HepG2 (cell line): ENCODE results near the gene IRF2. TPM values are rescaled to one million over a fixed set of nuclear protein-coding genes. Genes with fewer than 3 reads are reported as not detected.

Experiments used
- ATAC-seq: fragments of 200-7000 bp; cut with Tn5 transposase; 3 replicates; pipeline ENCODE4 v1.9.1; 2020; ENCODE audit warnings: mild to moderate bottlenecking, moderate library complexity
- BruUV-seq: library from RNA; stranded (reverse); fragments of 400-500 nt; replicated peaks from 2 replicates; lab custom pipeline; 2021; lab: Mats Ljungman, UMichigan
- CTCF ChIA-PET: fragments of 300-600 bp; formaldehyde crosslinking; extraction: SDS; loops from one replicate; lab custom pipeline; 2021; ENCODE audit warnings: low total read pairs, inconsistent platforms, low intra/inter-chr PET ratio; lab: Yijun Ruan, JAX
- POLR2A ChIA-PET: fragments of 350-600 bp; sonication (Branson Sonifier 250); formaldehyde crosslinking; loops from one replicate; lab custom pipeline; 2020; ENCODE audit warnings: antibody characterized with exemption, inconsistent platforms; lab: Yijun Ruan, JAX
- DNase-seq: peaks from one replicate; pipeline ENCODE4 v3.0.0-alpha.2; 2015; ENCODE audit warnings: low spot score
- FAIRE-seq: peaks from 3 replicates; lab custom pipeline; 2011; peaks lifted over from hg19 to GRCh38; lab: Jason Lieb, UNC
- H2AFZ ChIP-seq: one replicate; pipeline ENCODE4 v1.6.1; 2011; ENCODE audit warnings: low read length, inconsistent platforms
- H3K27ac ChIP-seq: fragments of 300-600 bp; 3 replicates; pipeline ENCODE4 v1.8.0; 2011; ENCODE audit warnings: mixed run types, mild to moderate bottlenecking, mixed read lengths, low read length, inconsistent platforms; ENCODE audit not compliant: insufficient read depth; ENCODE audit errors: extremely low read length
- H3K27me3 ChIP-seq, 2 experiments: fragments of 200-600 bp in 1 of 2; 2 replicates in 1 of 2; 3 replicates in 1 of 2; pipeline versions ENCODE4 v1.6.0 to v1.8.0; 2011; ENCODE audit warnings: low read length in 2 of 2, mild to moderate bottlenecking in 2 of 2, moderate library complexity in 2 of 2, inconsistent platforms in 1 of 2; ENCODE audit not compliant: insufficient read depth in 2 of 2, control insufficient read depth in 1 of 2
- H3K36me3 ChIP-seq, 2 experiments: fragments of 200-600 bp in 1 of 2; replicated peaks in 1 of 2; 2 replicates in 1 of 2; 3 replicates in 1 of 2; pipeline versions ENCODE4 v1.5.1 to v1.8.0; 2011; ENCODE audit warnings: low read length in 2 of 2, inconsistent platforms in 1 of 2; ENCODE audit not compliant: insufficient read depth in 2 of 2, control insufficient read depth in 1 of 2
- H3K4me1 ChIP-seq: 2 replicates; pipeline ENCODE4 v1.5.1; 2012; ENCODE audit warnings: low read length, inconsistent platforms; ENCODE audit not compliant: insufficient read depth
- H3K4me2 ChIP-seq: 2 replicates; pipeline ENCODE4 v1.6.0; 2011; ENCODE audit warnings: low read depth, low read length, inconsistent platforms
- H3K4me3 ChIP-seq, 3 experiments: fragments of 200-600 bp in 1 of 3; sonication (generic), shearing (Covaris generic) in 1 of 3; replicated peaks in 1 of 3; 2 replicates each; pipeline ENCODE4 v1.5.1; 2011 to 2016; ENCODE audit warnings: low read length in 3 of 3, inconsistent platforms in 2 of 3, low read depth in 2 of 3, mild to moderate bottlenecking in 2 of 3, control low read depth in 1 of 3, mixed read lengths in 1 of 3; ENCODE audit not compliant: insufficient read depth in 1 of 3
- H3K79me2 ChIP-seq: one replicate; pipeline ENCODE4 v1.6.1; 2011; ENCODE audit warnings: low read length, inconsistent platforms; ENCODE audit not compliant: insufficient read depth
- H3K9ac ChIP-seq: 2 replicates; pipeline ENCODE4 v1.6.0; 2011; ENCODE audit warnings: mild to moderate bottlenecking, low read depth, low read length, inconsistent platforms; ENCODE audit not compliant: insufficient read depth
- H3K9me3 ChIP-seq: 2 replicates; pipeline ENCODE4 v1.5.1; 2012; ENCODE audit warnings: mild to moderate bottlenecking, low read length
- H4K20me1 ChIP-seq: 2 replicates; pipeline ENCODE4 v1.6.0; 2011; ENCODE audit warnings: inconsistent platforms, mild to moderate bottlenecking, low read length, moderate library complexity; ENCODE audit not compliant: insufficient read depth
- CTCF ChIP-seq: sonication (generic); formaldehyde crosslinking; IDR thresholded peaks from 2 replicates; pipeline ENCODE4 v1.5.0; 2020; ENCODE audit warnings: mild to moderate bottlenecking, missing genetic modification reagents, moderate library complexity
- GATAD1 ChIP-seq: IDR thresholded peaks from 2 replicates; pipeline ENCODE4 v1.6.1; 2016; ENCODE audit warnings: missing genetic modification reagents, missing compliant biosample characterization
- HDAC2 ChIP-seq: sonication (generic); formaldehyde crosslinking; IDR thresholded peaks from 2 replicates; pipeline ENCODE4 v1.4.0; 2020; ENCODE audit warnings: missing genetic modification reagents
- MEF2D ChIP-seq: sonication (generic); formaldehyde crosslinking; IDR thresholded peaks from 2 replicates; pipeline ENCODE4 v1.5.1; 2020; ENCODE audit warnings: mild to moderate bottlenecking, missing genetic modification reagents
- PBX2 ChIP-seq: IDR thresholded peaks from 2 replicates; pipeline ENCODE4 v1.6.1; 2016; ENCODE audit warnings: control low read depth
- SRSF4 ChIP-seq: fragments of 200-400 bp; formaldehyde crosslinking; IDR thresholded peaks from one replicate; pipeline ENCODE4 v1.6.1; 2018; ENCODE audit warnings: mild to moderate bottlenecking, low read depth, low read length, moderate library complexity; ENCODE audit not compliant: poor library complexity, severe bottlenecking
- ZBTB26 ChIP-seq: IDR thresholded peaks from 2 replicates; pipeline ENCODE4 v1.6.1; 2016; ENCODE audit warnings: missing compliant biosample characterization, missing genetic modification reagents, borderline replicate concordance
- ZNF274 ChIP-seq: sonication (generic); formaldehyde crosslinking; IDR thresholded peaks from 2 replicates; pipeline ENCODE4 v1.5.1; 2020; ENCODE audit warnings: mild to moderate bottlenecking, missing genetic modification reagents
- ZNF501 ChIP-seq: sonication (generic); formaldehyde crosslinking; IDR thresholded peaks from 2 replicates; pipeline ENCODE4 v1.5.1; 2020; ENCODE audit warnings: mild to moderate bottlenecking, moderate library complexity, missing genetic modification reagents
- ZNF569 ChIP-seq: sonication (generic); formaldehyde crosslinking; IDR thresholded peaks from 2 replicates; pipeline ENCODE4 v1.5.0; 2020; ENCODE audit warnings: mild to moderate bottlenecking, missing genetic modification reagents, moderate library complexity, borderline replicate concordance
- ZSCAN12 ChIP-seq: sonication (generic); formaldehyde crosslinking; IDR thresholded peaks from 2 replicates; pipeline ENCODE4 v1.9.0; 2021; ENCODE audit warnings: mild to moderate bottlenecking, missing genetic modification reagents
- ZXDC ChIP-seq: sonication (generic); formaldehyde crosslinking; IDR thresholded peaks from 2 replicates; pipeline ENCODE4 v1.5.0; 2020; ENCODE audit warnings: mild to moderate bottlenecking, missing genetic modification reagents
- WGBS: methylation state at CpG from one replicate; pipeline ENCODE4 v1.1.6; 2017; ENCODE audit warnings: low lambda C conversion rate; 5-methylcytosine and 5-hydroxymethylcytosine counted together
- in situ Hi-C: cut with HindIII; loops from 2 replicates; pipeline ENCODE4 v1.10.0; 2017; ENCODE audit warnings: low pct_unique_long_range_greater_than_20kb; ENCODE audit not compliant: extremely low pct_ligation_motif_present
- intact Hi-C: fragments of 100-400 bp; cut with micrococcal nuclease; formaldehyde crosslinking; loops from one replicate; pipeline ENCODE4 v1.10.0; 2022; ENCODE audit not compliant: unreplicated experiment
- polyA plus RNA-seq, 8 experiments: library from polyadenylated mRNA; depleted of rRNA in 3 of 8; stranded (reverse) in 7 of 8; unstranded in 1 of 8; fragments of >200 nt; fragmentation: Illumina TruSeq in 4 of 8; extraction: Trizol in 4 of 8; gene quantifications; 2 replicates each; pipeline versions ENCODE4 v1.2.1 to v1.2.3, GENCODE V29; 2011 to 2016; ENCODE audit warnings: low read depth in 4 of 8, missing spikeins in 1 of 8, mixed read lengths in 1 of 8; ENCODE audit not compliant: insufficient read depth in 1 of 8
- total RNA-seq, 5 experiments: library from RNA; depleted of rRNA; stranded (reverse); fragments of >200 nt; fragmentation: Illumina TruSeq; extraction: Trizol; gene quantifications; 2 replicates each; pipeline ENCODE4 v1.2.3, GENCODE V29; 2016; ENCODE audit warnings: low read depth in 1 of 5
- TF ChIP-seq, protein P1 (sequence below): sonication (generic); formaldehyde crosslinking; IDR thresholded peaks from 2 replicates; pipeline ENCODE4 v1.5.0; 2020; ENCODE audit warnings: mild to moderate bottlenecking, missing genetic modification reagents

IRF2 gene
- total and polyA plus RNA-seq, 2 of the 13 experiments (the other 11 are each of a cell fraction or from before 2014, with no cell fraction given), result 15.5 to 28.8 TPM

DNA sequence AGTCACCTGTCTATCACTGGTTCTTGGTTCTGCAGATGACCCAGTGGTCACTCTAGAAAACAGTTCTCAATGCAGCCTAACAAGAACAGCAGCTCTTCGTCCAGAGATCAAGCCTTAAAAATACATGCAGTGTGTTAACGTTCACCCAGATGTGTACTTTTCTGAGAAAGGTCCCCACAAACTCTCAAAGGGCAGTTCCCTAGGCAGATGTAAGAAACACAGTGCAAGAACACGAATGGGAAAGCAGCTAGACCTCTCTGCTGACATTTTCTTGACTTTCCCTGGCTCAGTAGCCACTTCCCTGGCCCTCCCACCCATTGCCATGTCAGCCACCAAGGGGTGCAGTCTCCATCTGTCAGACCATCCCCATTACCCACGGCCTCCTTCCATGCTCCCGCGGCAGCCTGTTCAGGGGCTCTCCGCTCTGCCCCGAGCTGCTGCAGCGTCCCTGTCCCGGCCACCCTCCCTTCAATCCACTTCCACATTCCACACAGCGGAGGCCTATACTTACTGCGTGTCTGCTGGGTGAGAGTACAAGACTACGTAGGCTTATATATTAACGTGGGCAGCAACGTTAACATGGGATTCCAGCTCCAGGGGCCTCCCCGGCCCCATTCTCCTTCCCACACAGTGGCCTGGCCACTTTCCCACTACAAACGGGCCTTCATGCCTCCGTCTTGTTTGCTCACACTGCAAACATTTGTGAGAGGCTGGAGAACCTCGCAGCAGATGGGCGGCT, 34.3 kb downstream of the IRF2 start:
- intact Hi-C loops, result loop anchor here (1.0 to 2.0 kb wide), 5 partner anchors 23 to 176 kb away; no protein-coding TSS in a partner anchor
- peak; percentile 85 for FAIRE-seq
- peak overlapping the region; percentile 92 for H3K4me2 ChIP-seq
- H4K20me1 ChIP-seq, result peaks cover 5% of the 10 kb centered on the region; the same call in 1 of the 2 replicates
- peaks cover 0 to 2% of the 10 kb centered on the region in 2 experiments; a peak in 1 of 5 replicates for H3K36me3 ChIP-seq
- POLR2A ChIA-PET, result interaction anchor here (0.7 to 3.1 kb wide), 12 partner anchors 13 to 152 kb away, joined by 3 to 23 read pairs (median 5); partner anchors contain the start of gene IRF2
- peak overlapping the region; percentile 51 to 70 (median 55) for H3K4me3 ChIP-seq
- peak; percentile 79 for DNase-seq
- H3K9ac ChIP-seq, result peak overlapping the region; percentile 68
- no peaks in the 10 kb centered on the region for H3K27me3 ChIP-seq
- H3K79me2 ChIP-seq, result peaks cover 66% of the 10 kb centered on the region
- no peak overlapping the region for H2AFZ ChIP-seq
- no TSS peak for BruUV-seq
- 0% methylated on average over 10 of the region's 20 CpGs for whole genome bisulfite sequencing
- peaks cover 63% of the 10 kb centered on the region for H3K4me1 ChIP-seq
- H3K27ac ChIP-seq, result peak overlapping the region; percentile 84
- in situ Hi-C loops, result no loop called here
- H3K9me3 ChIP-seq, result no peaks in the 10 kb centered on the region
- CTCF ChIA-PET, result no interaction called here
- peak; percentile 94 for ATAC-seq
- no peak for TF ChIP-seq ZSCAN12 (CRISPR knock-in tag)
- TF ChIP-seq GATAD1 (CRISPR knock-in tag), result peak; percentile 19; the same call in 1 of the 2 replicates
- TF ChIP-seq SRSF4, result no peak
- TF ChIP-seq ZXDC (CRISPR knock-in tag), result peak; percentile 65; the same call in 1 of the 2 replicates
- peak; percentile 47; the same call in 1 of the 2 replicates for TF ChIP-seq PBX2 (CRISPR knock-in tag)
- TF ChIP-seq, protein P1, sequence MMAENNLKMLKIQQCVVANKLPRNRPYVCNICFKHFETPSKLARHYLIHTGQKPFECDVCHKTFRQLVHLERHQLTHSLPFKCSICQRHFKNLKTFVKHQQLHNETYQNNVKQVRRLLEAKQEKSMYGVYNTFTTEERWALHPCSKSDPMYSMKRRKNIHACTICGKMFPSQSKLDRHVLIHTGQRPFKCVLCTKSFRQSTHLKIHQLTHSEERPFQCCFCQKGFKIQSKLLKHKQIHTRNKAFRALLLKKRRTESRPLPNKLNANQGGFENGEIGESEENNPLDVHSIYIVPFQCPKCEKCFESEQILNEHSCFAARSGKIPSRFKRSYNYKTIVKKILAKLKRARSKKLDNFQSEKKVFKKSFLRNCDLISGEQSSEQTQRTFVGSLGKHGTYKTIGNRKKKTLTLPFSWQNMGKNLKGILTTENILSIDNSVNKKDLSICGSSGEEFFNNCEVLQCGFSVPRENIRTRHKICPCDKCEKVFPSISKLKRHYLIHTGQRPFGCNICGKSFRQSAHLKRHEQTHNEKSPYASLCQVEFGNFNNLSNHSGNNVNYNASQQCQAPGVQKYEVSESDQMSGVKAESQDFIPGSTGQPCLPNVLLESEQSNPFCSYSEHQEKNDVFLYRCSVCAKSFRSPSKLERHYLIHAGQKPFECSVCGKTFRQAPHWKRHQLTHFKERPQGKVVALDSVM (CRISPR knock-in tag), result peak; percentile 88
- 0 out of 2 replicates have a peak, but pooled peaks have one; percentile 23 for TF ChIP-seq MEF2D
- TF ChIP-seq ZNF501, result peak; percentile 57; the same call in 1 of the 2 replicates
- TF ChIP-seq HDAC2 (CRISPR knock-in tag), result peak; percentile 67
- TF ChIP-seq ZNF274, result peak; percentile 56; the same call in 1 of the 2 replicates
- 0 out of 2 replicates have a peak, but pooled peaks have one; percentile 30 for TF ChIP-seq ZNF569 (CRISPR knock-in tag)
- 0 out of 2 replicates have a peak, but pooled peaks have one; percentile 2 for TF ChIP-seq CTCF (CRISPR knock-in tag)
- peak; percentile 99 for TF ChIP-seq ZBTB26
